GM12891 (cell line): ENCODE measurements around the gene DISP2.

Experiments used
- PAX5 ChIP-seq: IDR thresholded peaks from 2 replicates; pipeline ENCODE4 v1.6.1; 2011; ENCODE audit warnings: low read length, moderate library complexity, mild to moderate bottlenecking; ENCODE audit not compliant: insufficient read depth, severe bottlenecking
- POLR2A ChIP-seq: IDR thresholded peaks from 2 replicates; pipeline ENCODE4 v1.6.1; 2011; ENCODE audit warnings: low read depth, low read length, control low read depth
- POLR2AphosphoS5 ChIP-seq: IDR thresholded peaks from 2 replicates; pipeline ENCODE4 v1.6.1; 2011; ENCODE audit warnings: low read depth, low read length, control low read depth
- POU2F2 ChIP-seq: IDR thresholded peaks from 2 replicates; pipeline ENCODE4 v1.6.1; 2011; ENCODE audit warnings: low read depth, mild to moderate bottlenecking, control low read depth, low read length, moderate library complexity
- SPI1 ChIP-seq: IDR thresholded peaks from 2 replicates; pipeline ENCODE4 v1.6.1; 2011; ENCODE audit warnings: low read depth, low read length, control low read depth
- TAF1 ChIP-seq: IDR thresholded peaks from 2 replicates; pipeline ENCODE4 v1.6.1; 2011; ENCODE audit warnings: low read depth, low read length, control low read depth

DNA sequence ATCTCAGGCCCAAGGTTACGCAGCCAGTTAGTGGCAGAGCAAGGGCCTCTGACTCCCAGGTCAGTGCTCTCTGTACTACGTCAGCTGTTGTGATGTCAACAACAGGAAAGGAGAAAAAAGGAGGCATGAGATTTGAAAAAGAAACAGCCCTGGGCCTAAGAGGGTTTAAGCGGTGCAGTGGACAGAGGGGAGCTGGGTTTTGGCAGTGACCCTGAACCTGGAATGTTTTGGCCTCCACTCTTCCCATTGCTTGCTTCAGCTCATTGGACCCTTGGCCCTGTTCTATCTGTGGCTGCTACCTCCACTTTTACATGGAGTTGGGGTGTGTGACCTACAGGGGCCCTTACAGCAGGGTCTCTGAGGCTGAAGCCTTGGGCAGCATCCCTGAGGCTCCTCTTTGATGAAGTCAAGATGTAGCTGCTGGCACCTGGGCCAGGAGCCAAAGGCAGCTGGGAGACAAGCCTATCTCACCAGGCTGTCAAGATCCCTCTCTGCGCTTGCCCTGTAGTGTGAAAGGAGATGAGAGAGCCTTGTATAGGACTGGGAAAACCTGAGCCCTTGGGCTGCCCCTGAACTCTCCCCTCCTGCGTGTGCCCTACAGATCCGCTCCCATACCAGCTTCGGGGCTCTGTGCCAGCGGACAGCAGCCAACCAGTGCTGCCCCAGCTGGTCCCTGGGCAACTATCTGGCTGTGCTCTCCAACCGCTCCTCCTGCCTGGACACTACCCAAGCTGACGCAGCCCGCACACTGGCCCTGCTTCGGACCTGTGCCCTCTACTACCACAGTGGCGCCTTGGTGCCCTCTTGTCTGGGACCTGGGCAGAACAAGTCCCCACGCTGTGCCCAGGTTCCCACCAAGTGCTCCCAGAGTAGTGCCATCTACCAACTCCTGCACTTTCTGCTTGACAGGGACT, 8.7 kb downstream of the DISP2 start:
- no peak for TF ChIP-seq POLR2A
- TF ChIP-seq TAF1, result no peak
- TF ChIP-seq POLR2AphosphoS5, result no peak
- no peak for TF ChIP-seq POU2F2
- no peak for TF ChIP-seq SPI1
- TF ChIP-seq PAX5, result no peak
